Heart left ventricle (tissue), 13 donors: ENCODE results near the gene TJP2.

Source experiments
- POLR2A ChIP-seq, 2 donors: fragments of 450-650 bp; IDR thresholded peaks; one replicate each; pipeline ENCODE4 v1.6.1; 2017; ENCODE audit warnings: antibody characterized with exemption in 2 of 2, mild to moderate bottlenecking in 2 of 2, moderate library complexity in 2 of 2
- TF ChIP-seq, protein P1 (sequence below), 12 donors: fragments of 200-600 bp; sonication (generic) in 4 of 12; IDR thresholded peaks; one replicate each; pipeline versions ENCODE4 v1.5.0 to v1.8.0; 2018 to 2022; ENCODE audit warnings: antibody characterized with exemption in 12 of 12, mild to moderate bottlenecking in 5 of 12
- donor health status: ischemic (EF 13 %, LVEDD 7.1; RV severe dilation, severe dysfunction).
- donor health status: DM: no; HTN: yes; CAD: no.
- donor health status: DM: no; HTN: no; CAD: no.
- donor health status: ischemic (EF 25% LVEDD 6.9; RV normal size, moderate dysfunction).
- donor health status: ischemic (EF 25% LVEDD 5.7; RV mildly dilated, moderate dysfunction).
- donor health status: ischemic (EF 35%, LVEDD 5.7; RV mildly dilated, moderate dysfunction).
- donor health status: nonischemic (EF 11% LVEDD 7.7; RV severe dilation, severe dysfunction).
- donor health status: DM: yes; HTN: yes; CAD: no.
- donor health status: PGD.
- donor health status: ischemic (EF 29% LVEDD 5.4; RV normal size, mild dysfunction).
- donor health status: nonischemic (EF 23%, LVEDD 6.1; RV moderate dilation, normal function).

DNA sequence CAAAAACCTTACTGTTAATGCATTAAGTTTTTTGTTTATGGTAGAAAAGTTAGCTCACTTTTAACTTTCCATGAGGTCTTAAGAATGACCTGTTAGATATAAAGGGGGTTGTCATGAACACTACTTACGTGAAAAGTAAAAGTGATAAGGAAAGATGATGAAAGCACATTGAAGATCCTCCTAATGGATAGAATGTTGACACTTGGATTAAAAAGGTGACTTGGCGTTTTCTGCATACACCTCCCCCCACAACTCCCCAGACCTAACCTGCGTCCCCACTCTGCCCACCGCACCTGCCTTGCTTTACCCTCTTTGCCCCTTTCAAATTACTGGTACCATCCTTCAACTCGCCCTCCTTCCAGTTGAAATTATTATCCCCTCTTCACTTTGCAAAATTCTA lies 32.0 kb downstream of the TJP2 start:
- TF ChIP-seq, protein P1, sequence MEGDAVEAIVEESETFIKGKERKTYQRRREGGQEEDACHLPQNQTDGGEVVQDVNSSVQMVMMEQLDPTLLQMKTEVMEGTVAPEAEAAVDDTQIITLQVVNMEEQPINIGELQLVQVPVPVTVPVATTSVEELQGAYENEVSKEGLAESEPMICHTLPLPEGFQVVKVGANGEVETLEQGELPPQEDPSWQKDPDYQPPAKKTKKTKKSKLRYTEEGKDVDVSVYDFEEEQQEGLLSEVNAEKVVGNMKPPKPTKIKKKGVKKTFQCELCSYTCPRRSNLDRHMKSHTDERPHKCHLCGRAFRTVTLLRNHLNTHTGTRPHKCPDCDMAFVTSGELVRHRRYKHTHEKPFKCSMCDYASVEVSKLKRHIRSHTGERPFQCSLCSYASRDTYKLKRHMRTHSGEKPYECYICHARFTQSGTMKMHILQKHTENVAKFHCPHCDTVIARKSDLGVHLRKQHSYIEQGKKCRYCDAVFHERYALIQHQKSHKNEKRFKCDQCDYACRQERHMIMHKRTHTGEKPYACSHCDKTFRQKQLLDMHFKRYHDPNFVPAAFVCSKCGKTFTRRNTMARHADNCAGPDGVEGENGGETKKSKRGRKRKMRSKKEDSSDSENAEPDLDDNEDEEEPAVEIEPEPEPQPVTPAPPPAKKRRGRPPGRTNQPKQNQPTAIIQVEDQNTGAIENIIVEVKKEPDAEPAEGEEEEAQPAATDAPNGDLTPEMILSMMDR (IDR thresholded peaks at IDR 0.05) = no peak
- TF ChIP-seq POLR2A (IDR thresholded peaks at IDR 0.05) = no peak
